PC-9 (cell line): ENCODE results near the gene KLC1.

Experiments used
- CTCF ChIP-seq: fragments of 200-600 bp; sonication (generic); conservative IDR thresholded peaks from 2 replicates; pipeline ENCODE4 v1.6.1; 2017; ENCODE audit warnings: mixed run types, antibody characterized with exemption, mild to moderate bottlenecking, moderate library complexity
- EZH2 ChIP-seq: fragments of 200-600 bp; sonication (generic); IDR thresholded peaks from 2 replicates; pipeline ENCODE4 v1.8.0; 2017; ENCODE audit warnings: antibody characterized with exemption, low read depth

- TF ChIP-seq CTCF (no peak), EZH2 (no peak)
Measured at GRCh38 chr14:103709814-103710213, 80.8 kb downstream of the KLC1 start.
